Ishikawa (cell line): ENCODE data around the gene CAMTA1.

ENCODE experiments used
- CEBPB ChIP-seq: IDR thresholded peaks from 2 replicates; pipeline ENCODE4 v1.6.1; 2012
- CREB1 ChIP-seq: IDR thresholded peaks from 2 replicates; pipeline ENCODE4 v1.6.1; 2012; ENCODE audit warnings: low read depth
- EP300 ChIP-seq: IDR thresholded peaks from 2 replicates; pipeline ENCODE4 v1.6.1; 2012; ENCODE audit warnings: borderline replicate concordance
- FOXM1 ChIP-seq: IDR thresholded peaks from 2 replicates; pipeline ENCODE4 v1.6.1; 2012; ENCODE audit warnings: low read depth, borderline replicate concordance
- TAF1 ChIP-seq: IDR thresholded peaks from 2 replicates; pipeline ENCODE4 v1.6.1; 2012; ENCODE audit warnings: low read depth, mild to moderate bottlenecking
- TCF12 ChIP-seq: IDR thresholded peaks from 2 replicates; pipeline ENCODE4 v1.6.1; 2012; ENCODE audit warnings: low read depth
- TEAD4 ChIP-seq: IDR thresholded peaks from 2 replicates; pipeline ENCODE4 v1.6.1; 2012
- YY1 ChIP-seq: IDR thresholded peaks from 2 replicates; pipeline ENCODE4 v1.6.1; 2012; ENCODE audit warnings: low read depth
- ZBTB7A ChIP-seq: IDR thresholded peaks from 2 replicates; pipeline ENCODE4 v1.6.1; 2012; ENCODE audit warnings: low read depth
- TF ChIP-seq, protein P1 (sequence below): IDR thresholded peaks from 2 replicates; pipeline ENCODE4 v1.6.1; 2012
- TF ChIP-seq, protein P2 (sequence below): IDR thresholded peaks from 2 replicates; pipeline ENCODE4 v1.6.1; 2012
- TF ChIP-seq, protein P3 (sequence below): IDR thresholded peaks from 2 replicates; pipeline ENCODE4 v1.6.1; 2012; ENCODE audit warnings: low read depth, mild to moderate bottlenecking

DNA sequence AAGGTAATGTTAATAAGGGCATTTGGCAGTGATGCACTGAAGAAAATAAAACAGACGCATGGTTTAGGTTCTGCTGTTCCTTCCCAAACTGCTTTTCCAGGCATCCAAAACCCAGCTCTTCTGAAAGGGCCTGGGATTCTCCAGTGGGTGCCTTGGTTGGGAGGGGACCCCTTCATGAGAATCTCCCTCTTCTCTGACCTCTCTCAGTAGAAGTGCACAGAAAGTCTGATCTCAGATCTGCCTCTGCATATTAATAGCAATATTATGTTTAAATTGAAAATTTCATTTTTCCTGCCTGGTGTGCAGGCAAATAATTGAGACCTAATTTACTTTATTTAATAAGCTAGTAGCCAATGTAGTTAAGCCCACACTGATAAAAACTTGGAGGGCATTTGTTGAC, 260.6 kb downstream of the CAMTA1 start:
- TF ChIP-seq ZBTB7A (no peak), CEBPB (no peak), TAF1 (no peak), TCF12 (no peak), EP300 (no peak), TEAD4 (no peak), CREB1 (no peak), FOXM1 (no peak), YY1 (no peak)
- TF ChIP-seq, protein P1, sequence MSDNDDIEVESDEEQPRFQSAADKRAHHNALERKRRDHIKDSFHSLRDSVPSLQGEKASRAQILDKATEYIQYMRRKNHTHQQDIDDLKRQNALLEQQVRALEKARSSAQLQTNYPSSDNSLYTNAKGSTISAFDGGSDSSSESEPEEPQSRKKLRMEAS, result no peak
- TF ChIP-seq, protein P2, sequence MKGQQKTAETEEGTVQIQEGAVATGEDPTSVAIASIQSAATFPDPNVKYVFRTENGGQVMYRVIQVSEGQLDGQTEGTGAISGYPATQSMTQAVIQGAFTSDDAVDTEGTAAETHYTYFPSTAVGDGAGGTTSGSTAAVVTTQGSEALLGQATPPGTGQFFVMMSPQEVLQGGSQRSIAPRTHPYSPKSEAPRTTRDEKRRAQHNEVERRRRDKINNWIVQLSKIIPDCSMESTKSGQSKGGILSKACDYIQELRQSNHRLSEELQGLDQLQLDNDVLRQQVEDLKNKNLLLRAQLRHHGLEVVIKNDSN, result no peak
- TF ChIP-seq, protein P3, sequence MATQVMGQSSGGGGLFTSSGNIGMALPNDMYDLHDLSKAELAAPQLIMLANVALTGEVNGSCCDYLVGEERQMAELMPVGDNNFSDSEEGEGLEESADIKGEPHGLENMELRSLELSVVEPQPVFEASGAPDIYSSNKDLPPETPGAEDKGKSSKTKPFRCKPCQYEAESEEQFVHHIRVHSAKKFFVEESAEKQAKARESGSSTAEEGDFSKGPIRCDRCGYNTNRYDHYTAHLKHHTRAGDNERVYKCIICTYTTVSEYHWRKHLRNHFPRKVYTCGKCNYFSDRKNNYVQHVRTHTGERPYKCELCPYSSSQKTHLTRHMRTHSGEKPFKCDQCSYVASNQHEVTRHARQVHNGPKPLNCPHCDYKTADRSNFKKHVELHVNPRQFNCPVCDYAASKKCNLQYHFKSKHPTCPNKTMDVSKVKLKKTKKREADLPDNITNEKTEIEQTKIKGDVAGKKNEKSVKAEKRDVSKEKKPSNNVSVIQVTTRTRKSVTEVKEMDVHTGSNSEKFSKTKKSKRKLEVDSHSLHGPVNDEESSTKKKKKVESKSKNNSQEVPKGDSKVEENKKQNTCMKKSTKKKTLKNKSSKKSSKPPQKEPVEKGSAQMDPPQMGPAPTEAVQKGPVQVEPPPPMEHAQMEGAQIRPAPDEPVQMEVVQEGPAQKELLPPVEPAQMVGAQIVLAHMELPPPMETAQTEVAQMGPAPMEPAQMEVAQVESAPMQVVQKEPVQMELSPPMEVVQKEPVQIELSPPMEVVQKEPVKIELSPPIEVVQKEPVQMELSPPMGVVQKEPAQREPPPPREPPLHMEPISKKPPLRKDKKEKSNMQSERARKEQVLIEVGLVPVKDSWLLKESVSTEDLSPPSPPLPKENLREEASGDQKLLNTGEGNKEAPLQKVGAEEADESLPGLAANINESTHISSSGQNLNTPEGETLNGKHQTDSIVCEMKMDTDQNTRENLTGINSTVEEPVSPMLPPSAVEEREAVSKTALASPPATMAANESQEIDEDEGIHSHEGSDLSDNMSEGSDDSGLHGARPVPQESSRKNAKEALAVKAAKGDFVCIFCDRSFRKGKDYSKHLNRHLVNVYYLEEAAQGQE, result no peak
